HG03103 (cell line): ENCODE results near the gene ENPP3.
"Not testable (repeated sequence)": the region's sequence is repeated elsewhere in the genome, so short reads cannot be mapped to it uniquely, and the experiment has no call there.

Experiments
- ATAC-seq: cut with Tn5 transposase; IDR thresholded peaks from one replicate; pipeline ENCODE4 v1.9.1; 2021; ENCODE audit warnings: low read depth; ENCODE audit not compliant: unreplicated experiment

The ENPP3 gene

DNA sequence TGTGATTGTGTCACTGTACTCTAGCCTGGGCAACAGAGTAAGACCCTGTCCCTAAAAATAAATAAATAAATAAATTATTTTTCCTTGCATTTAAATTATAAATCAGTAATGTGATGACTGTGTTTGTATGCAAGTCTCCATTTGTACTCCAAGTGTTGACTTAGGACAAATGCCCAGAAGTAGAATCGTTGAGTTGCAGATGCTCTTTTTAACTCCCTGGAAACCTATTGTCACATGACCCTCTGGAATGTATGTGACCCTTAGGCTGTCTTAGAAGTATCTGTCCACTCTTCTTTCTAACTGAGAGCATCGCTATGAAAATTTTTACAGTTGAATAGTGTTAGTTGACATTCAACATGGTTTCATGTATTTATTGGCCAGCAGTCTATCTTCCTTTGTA is 45.3 kb downstream of the ENPP3 start:
- ATAC-seq = no peak

DNA sequence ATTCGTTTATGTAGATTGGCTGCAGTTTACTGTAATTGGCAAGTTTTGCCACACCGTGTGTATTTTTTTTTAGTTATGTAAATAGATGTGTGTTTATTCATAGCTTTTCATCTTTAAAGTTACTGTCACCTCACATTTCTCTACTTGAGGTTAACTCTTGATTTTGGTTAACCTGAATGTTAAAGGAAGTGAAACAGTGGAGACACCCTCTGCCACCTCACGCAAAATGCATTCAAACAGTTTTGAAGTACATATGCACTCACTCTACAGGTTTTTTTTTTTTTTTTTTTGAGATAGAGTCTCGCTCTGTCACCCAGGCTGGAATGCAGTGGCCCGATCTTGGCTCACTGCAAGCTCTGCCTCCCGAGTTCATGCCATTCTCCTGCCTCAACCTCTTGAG is 46.4 kb downstream of the ENPP3 start:
- peak; percentile 59 for ATAC-seq

DNA sequence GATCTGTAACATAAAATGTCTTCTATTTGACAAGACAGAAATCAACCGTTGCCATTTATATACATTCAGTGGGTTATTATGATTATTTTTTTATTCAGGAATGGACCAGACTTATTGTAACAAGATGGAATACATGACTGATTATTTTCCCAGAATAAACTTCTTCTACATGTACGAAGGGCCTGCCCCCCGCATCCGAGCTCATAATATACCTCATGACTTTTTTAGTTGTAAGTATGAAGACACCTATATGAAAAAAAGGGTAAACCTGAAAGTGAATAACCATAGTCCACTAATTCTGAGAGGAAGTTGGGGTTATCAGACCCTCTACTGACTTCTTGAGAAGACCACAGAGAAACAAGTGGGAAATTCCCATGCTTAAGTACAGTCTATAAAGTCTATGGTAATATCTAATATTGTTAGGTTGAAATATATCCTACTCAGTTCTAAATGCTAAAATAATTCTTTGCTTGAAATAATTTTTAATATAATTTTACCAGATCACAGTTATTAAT is 48.2 kb downstream of the ENPP3 start:
- ATAC-seq = peak; percentile 51

DNA sequence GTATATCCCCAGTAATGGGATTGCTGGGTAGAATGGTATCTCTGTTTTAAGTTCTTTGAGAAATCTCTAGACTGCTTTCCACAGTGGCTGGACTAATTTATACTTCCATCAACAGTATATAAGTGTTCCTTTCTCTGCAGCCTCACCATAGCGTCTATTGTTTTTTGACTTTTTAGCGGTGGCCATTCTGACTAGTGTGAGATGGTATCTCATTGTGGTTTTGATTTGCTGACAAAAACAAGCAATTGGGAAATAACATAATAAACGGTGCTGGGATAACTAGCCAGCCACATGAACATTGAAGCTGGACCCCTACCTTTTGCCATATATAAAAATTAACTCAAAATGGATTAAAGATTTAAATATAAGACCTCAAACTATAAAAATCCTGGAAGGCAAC is 49.9 kb downstream of the ENPP3 start:
- no peak for ATAC-seq

DNA sequence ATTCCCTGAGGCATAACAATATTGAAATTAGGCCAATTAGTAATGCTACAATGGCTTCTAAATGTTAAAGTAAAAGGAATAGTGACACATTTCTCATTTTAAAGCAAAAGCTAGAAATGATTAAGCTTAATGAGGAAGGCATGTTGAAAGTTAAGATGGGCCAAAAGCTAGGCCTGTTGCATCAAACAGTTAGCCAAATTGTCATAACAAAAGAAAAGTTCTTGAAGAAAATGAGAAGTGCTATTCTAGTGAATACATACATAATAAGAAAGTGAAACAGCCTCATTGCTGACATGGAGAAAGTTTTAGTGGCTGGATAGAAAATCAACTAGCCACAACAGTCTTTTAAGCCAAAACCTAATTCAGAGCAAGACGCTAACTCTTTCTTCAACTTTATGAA is 51.2 kb downstream of the ENPP3 start:
- peak; percentile 63 for ATAC-seq

DNA sequence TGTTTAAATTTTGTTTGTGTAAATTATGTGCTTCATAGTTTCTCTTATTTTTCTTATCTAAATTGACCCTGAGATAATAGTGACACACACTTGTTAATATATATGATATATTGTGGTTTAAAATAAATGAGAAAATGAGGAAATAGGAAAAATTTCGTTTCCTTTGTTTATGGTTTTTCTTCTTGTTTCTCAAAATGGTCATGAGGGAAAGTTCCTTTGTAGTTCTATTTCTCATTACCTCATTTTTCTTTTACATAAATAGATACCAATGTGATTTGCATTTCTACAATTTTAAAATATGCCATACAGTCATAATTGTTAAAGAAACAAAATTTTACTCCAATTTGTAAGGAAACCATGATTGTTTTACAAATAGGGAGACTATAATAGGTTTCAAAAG is 54.9 kb downstream of the ENPP3 start:
- ATAC-seq = no peak

DNA sequence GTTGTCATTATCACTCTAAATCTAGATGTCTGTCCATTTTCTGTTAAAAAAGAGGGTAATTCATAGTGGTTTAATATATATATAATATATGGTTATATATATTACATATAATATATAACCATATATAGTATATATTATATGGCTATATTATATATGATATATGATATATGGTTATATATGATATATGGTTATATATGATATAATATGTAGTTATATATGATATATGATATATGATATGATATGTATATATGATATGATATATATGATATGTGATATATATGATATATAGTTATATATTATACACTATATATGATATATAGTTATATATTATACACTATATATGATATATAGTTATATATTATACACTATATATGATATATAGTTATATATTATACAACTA is 55.5 kb downstream of the ENPP3 start:
- no peak for ATAC-seq

DNA sequence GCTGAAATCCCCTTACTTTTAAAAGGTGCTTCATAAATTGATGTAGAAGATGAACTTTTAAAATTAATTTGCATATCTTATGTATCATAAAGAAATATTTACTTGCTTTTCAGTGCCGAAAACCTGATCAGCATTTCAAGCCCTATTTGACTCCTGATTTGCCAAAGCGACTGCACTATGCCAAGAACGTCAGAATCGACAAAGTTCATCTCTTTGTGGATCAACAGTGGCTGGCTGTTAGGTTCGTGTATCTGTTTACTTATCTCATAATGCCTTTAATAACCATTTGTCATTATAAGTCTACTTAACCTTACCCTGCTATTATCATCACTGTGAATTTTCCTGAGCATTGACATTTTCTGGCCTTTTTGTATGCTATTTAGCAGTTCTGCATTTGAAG is 56.3 kb downstream of the ENPP3 start:
- no peak for ATAC-seq

DNA sequence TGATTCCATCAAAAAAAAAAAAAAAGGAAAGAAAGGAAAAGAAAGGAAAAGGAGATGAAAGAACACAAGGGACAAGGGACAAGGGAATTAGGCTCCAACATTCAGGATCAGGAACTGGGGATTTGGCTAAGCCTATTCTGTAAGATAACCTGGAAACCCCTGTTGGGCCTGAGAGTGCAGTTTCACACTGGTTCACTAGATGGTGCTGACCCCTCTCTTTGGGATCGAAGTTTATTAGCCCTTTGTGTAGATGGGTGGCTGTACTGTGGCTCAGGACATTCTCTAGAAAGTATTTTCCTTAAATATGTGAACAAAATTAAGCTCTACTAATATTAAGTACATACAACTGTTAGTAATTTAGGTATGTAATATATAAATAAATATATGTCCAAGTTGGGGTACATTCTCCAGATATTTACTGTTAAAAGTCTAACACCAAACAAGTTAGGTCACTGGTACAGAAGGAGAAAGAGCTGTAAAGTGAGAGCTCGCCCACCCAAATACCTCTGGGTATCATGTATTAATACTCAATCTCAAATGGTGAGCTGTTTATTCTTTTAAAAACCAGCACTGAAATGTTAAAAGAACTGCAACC is 57.8 kb downstream of the ENPP3 start:
- peak; percentile 93 for ATAC-seq

DNA sequence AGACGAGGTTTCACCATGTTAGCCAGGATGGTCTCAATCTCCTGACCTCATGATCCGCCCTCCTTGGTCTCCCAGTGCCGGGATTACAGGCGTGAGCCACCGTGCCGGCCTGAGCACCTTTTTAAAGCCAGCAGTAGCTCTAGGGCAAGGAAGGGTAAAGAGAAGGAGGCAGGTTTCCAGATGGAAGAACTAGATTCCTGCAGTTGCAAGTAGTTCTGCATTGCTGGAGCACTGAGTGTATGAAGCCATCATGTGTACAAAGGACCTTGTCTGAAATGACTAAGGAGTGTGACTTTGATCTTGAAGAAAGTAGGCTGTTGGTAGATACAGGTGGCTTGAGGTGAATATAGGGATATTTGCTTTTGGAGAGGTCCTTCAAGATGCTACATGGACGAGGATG is 59.9 kb downstream of the ENPP3 start:
- no peak for ATAC-seq

DNA sequence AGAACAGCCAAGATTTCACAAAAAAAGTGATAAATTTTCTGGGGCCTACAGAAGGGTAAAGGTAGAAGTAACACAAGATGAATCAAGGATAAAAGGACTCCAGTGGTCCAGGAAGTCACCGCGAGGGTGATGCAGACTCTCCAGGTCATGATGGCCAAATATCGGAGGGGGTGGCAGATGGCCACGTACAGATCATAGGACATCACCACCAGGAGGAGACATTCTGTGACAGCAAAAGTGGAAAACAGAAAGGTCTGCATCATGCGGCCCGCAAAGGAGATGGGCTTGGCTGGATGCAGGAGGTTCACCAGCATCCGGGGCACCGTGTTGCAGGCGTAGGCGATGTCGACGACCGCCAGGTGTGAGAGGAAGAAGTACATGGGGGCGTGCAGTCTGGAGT is 63.7 kb downstream of the ENPP3 start:
- not testable (repeated sequence) for ATAC-seq

DNA sequence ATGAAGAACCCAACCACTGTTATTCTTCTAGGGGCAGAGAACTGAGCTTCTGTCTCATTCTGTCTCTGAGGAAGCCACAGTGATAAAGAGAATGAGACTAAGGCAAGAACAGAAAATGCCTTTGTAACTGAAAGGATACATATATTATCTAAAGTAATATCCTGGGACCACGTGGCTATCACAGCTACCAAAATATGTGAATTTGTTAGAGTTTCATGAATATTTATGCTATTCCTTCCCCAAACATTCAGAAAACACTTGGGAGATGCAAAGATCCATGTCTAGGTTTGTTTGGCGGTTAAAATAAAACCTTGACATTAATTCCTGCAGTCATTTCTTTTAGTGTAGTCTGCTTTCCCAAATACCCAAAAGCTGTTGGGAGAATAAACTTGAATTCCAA is 66.8 kb downstream of the ENPP3 start:
- ATAC-seq = not testable (repeated sequence)

DNA sequence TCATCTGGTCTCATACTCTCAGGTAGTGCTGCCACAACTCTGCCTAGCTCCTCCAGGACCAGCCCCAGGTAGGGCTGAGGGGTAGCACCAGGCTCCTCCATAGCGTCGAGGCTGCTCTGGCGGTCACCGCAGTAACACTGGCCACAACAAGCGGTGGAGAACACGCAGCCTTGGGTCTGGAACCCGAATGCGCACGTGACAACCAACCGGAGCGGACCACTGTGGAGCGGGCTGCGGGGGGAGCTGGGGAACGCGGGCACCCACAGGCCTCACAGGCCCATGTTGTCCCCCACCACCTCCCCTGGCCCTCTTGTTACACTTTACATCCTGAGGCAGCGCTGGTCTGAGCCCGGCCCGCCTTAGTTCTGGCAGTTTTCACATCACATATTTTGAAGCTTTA is 73.8 kb downstream of the ENPP3 start, which contains the start of gene CTAGE9:
CTAGE9 (minus strand) TSS at position 101 of the 400 bp plus-strand sequence; CDS start at position 101, 0 bp downstream.
- ATAC-seq = not testable (repeated sequence)

DNA sequence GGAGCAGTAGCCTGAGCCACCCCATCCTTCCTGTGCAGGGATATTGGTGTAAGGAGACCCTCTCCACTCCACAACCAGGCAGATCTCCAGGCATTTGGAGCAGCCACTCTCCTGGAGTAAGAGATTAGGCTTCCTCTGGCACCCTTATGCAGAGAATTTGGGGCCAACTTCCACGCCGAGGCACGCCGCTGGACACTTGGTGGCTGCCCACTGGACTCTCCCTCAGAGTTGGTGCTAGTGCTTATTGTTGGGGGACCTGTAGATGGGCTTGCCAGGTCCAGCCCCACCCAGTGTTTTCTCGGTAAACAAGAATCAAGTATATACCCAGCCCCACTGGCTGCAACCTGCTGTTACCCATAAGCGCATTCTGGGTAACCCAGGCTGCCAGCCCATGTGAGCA is 78.5 kb downstream of the ENPP3 start:
- not testable (repeated sequence) for ATAC-seq

DNA sequence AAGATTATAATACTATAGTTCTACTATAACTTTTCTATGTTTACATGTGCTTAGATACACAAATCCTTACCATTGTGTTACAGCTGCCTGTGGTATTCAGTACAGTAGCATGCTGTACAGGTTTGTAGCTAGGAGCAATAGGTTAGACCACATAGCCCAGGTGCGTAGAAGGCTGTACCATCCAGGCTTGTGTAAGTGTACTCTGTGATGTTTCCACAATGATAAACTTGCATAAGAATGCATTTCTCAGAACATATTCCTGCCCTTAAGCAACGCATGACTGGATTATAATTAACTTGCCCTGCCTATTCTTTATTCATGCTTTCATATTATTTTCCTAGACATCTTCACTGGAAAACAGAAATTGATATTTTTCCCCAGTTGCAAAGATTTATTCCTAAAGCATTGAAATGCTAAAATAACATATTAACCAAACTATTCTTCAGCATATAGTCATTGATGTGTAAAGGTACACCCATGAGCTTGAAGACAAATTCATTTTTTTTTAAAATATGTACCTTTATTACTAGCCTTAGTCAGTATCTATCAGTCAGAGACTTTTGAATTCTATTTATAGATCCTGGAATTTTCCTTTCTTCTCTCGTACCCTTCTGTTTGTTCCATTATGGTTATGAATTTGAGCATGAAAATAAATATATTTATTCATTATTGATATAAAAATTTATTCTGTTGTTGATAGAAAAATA is 80.9 kb downstream of the ENPP3 start:
- no peak for ATAC-seq

DNA sequence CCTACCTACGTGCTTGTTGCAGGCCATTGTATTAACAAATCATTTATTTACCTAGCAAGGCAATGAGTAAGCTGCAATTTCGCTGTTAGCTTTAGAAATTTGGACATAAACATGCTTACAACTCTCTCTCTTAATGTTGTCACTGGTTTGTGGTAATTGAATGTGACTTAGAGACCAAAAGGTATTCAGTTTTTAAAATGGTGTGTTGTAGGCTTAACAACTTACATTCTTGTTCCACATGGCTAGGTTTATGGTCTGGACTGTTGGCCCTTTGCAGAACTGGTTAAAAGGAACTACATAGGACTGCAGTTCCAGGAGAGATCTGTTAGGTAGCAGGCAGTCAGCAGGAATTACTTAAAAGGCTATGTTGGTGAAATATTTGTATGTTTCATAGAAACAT is 84.1 kb downstream of the ENPP3 start:
- no peak for ATAC-seq

DNA sequence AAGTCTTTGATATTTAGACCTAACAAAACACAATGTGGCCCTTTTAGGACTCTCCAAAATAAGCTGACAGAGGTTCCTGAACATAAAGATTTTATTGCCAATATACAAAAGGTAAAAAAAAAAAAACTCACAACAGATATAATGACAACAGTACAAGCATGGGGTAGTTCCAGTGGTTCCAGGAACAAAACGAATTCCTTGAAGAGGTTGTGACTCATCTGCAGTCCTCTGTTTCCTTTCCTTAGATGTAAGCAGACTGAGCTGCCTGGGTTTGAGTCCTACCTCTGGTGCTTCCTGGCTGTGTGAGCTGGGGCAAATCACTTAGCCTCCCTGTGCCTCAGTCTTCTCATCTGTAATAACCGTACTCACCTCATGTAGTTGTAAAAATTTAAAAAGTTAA is 87.0 kb downstream of the ENPP3 start:
- no peak for ATAC-seq

DNA sequence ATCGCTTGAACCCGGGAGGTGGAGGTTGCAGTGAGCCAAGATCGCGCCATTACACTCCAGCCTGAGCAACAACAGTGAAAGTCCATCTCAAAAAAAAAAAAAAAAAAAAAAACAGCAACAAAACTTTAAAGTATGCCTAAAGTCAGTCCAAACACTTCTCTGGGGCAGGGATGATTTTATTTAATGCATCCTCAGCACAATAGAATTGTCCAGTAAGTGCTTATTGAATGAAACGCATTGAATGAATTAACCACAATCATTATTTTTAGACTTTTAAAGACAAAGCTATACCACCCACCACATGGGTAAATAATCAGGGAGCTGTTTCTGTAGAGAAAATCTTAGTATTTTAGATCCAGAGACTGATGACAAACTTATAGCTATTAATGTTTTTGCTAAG is 90.4 kb downstream of the ENPP3 start:
- ATAC-seq = no peak

DNA sequence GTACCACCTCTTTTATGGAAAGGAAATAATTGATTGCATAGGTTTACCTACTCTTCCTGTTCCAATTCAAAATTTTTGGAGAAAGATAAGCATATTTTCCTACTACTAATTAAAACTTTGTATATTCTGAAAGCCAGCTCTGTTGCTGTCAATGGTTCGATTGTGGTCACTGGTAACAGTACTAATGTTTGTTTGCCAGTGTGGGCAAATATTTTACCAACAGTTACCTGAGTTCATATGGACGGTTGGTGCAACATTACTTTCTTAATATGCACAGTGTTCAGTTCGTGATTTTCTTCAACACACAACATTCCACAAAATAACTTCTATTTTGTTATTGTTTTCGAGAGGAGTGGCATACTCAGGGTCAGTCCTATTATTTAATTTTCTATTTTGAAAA is 90.8 kb downstream of the ENPP3 start:
- ATAC-seq = no peak

DNA sequence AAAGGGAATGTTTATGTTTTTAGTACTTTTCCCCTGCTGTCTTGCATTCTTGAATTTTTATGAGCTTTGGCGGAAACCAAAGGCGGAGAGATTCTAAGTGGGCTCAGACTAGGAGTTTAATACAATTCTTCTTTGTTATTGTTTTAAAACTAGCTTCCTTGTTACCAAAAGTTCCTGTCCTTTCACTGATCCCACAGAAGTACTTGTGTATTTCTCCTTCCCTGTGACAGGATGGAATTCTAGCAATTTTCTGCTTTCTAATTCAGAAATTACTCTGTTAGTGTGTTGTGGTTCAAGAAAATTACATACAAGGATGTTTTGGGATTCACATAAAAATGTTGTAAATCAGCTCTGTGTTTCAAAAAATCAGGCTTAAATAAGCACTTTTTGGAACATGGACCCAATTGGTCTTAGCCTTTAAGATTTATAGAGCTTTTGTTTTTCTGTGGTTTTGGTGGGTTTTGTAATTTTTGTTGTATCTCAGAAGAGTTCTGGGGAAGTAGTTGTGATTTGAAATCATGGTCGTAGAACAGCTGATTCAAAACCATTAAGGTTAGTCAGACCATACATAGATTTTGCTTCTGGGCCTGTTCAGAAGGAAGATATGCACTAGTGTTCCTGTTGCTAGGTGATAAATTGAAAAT is 91.3 kb downstream of the ENPP3 start:
- no peak for ATAC-seq

DNA sequence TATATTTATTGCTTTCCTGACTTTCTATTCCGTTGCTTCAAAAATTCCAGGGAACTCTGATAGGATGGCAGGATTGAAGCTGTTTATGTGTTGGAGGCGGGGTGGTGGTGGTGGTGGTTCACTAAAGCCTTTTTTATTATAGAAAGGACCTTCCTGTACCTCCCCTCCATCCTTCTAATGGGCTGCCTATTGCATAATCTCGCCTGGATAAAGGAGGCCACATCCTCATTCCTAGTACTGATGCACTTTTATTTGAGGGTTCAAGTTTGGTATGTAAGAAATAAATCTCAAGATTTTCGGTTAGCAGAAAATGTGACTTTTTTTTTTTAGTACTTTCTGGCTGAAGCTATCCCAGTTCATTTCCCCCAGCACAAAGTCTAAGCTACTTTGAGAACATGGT is 92.4 kb downstream of the ENPP3 start:
- no peak for ATAC-seq

DNA sequence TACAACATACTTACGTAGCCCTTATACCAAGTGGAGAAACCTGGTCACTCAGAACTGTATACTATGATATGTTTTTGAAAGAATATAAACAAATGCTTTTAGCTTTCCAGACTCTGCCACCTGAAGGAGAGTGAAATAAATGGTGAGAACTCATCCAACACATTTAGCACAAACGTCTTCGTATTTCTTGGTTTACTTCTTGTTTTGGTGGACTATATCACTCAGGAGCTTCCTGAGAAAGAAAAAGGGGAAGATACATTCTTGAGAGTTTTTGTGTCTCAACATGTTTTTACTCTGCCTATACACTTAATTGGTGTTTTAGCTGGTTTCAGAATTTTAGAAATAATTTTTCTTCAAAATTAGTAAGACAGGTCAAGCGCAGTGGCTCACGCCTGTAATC is 93.2 kb downstream of the ENPP3 start:
- ATAC-seq = no peak
